Endodermal cell (in vitro differentiated cells): ENCODE results near the gene NXNL1. TPM values are rescaled to one million over a fixed set of nuclear protein-coding genes. Genes with fewer than 3 reads are reported as not detected.
A peak's percentile ranks its signal among the peaks of the same experiment; 100 is the strongest.

ENCODE experiments used
- DNase-seq: peaks from one replicate; pipeline ENCODE4 v3.0.0-alpha.2; 2017
- H3K27ac ChIP-seq: 2 replicates; pipeline ENCODE4 v1.5.1; 2013; ENCODE audit warnings: mild to moderate bottlenecking, low read depth, low read length, moderate library complexity
- H3K27me3 ChIP-seq: 2 replicates; pipeline ENCODE4 v1.6.1; 2013; ENCODE audit warnings: mild to moderate bottlenecking, low read length, moderate library complexity; ENCODE audit not compliant: insufficient read depth, control insufficient read depth, poor library complexity, severe bottlenecking
- H3K36me3 ChIP-seq: 2 replicates; pipeline ENCODE4 v1.7.0; 2013; ENCODE audit warnings: mild to moderate bottlenecking, low read length, moderate library complexity; ENCODE audit not compliant: control insufficient read depth, insufficient read depth
- H3K4me1 ChIP-seq: one replicate; pipeline ENCODE4 v1.7.0; 2013; ENCODE audit warnings: low read length; ENCODE audit not compliant: control insufficient read depth, insufficient read depth
- H3K4me3 ChIP-seq: 2 replicates; pipeline ENCODE4 v1.5.1; 2013; ENCODE audit warnings: mild to moderate bottlenecking, low read length, moderate library complexity
- H3K9ac ChIP-seq: 2 replicates; pipeline ENCODE4 v1.6.1; 2013; ENCODE audit warnings: mild to moderate bottlenecking, low read length, moderate library complexity; ENCODE audit not compliant: poor library complexity, severe bottlenecking; ENCODE audit errors: extremely low read depth
- H3K9me3 ChIP-seq: 2 replicates; pipeline ENCODE4 v1.6.1; 2013; ENCODE audit warnings: mild to moderate bottlenecking, low read length, moderate library complexity; ENCODE audit not compliant: control insufficient read depth
- H3K27ac Mint-ChIP-seq: 2 replicates; pipeline ENCODE4 v1.8.0; 2020; ENCODE audit warnings: mixed read lengths
- H3K27me3 Mint-ChIP-seq: 2 replicates; pipeline ENCODE4 v1.8.0; 2021; ENCODE audit warnings: mild to moderate bottlenecking, mixed read lengths; ENCODE audit not compliant: insufficient read depth
- H3K36me3 Mint-ChIP-seq: 2 replicates; pipeline ENCODE4 v1.8.0; 2020; ENCODE audit warnings: low read depth, mixed read lengths
- H3K4me1 Mint-ChIP-seq: 2 replicates; pipeline ENCODE4 v1.8.0; 2020; ENCODE audit warnings: mixed read lengths
- H3K4me3 Mint-ChIP-seq: 2 replicates; pipeline ENCODE4 v1.8.0; 2020; ENCODE audit warnings: mild to moderate bottlenecking, moderate library complexity, mixed read lengths
- H3K9me3 Mint-ChIP-seq: 2 replicates; pipeline ENCODE4 v1.8.0; 2020; ENCODE audit warnings: mild to moderate bottlenecking, mixed read lengths
- CTCF ChIP-seq: fragments of 200-600 bp; sonication (generic); conservative IDR thresholded peaks from 2 replicates; pipeline ENCODE4 v1.5.0; 2021; ENCODE audit warnings: antibody characterized with exemption, mild to moderate bottlenecking
- WGBS, 2 experiments: methylation state at CpG; one replicate each; pipeline versions ENCODE4 v1.1.5 to v1.1.7; 2013; ENCODE audit warnings: missing lambda C conversion rate in 2 of 2, mixed read lengths in 1 of 2; ENCODE audit not compliant: insufficient coverage in 1 of 2, insufficient read length in 1 of 2; 5-methylcytosine and 5-hydroxymethylcytosine counted together
- total RNA-seq, 2 donors: library from RNA; stranded (reverse); fragmentation: NEBNext Ultra II Directional in 1 of 2; extraction: Animal tissue kit (Norgen Biotek cat#: 25700) in 1 of 2; gene quantifications; 2 replicates in 1 of 2; 3 replicates in 1 of 2; pipeline ENCODE4 v1.2.1, GENCODE V29; 2021

Gene NXNL1
- total RNA-seq, 2 donors from 2014 or later, result not detected

- Histone ChIP-seq H3K36me3 (no peaks in the 10 kb centered on the region), H3K9me3 (no peaks in the 10 kb centered on the region), H3K4me1 (no peaks in the 10 kb centered on the region), H3K9ac (peak overlapping the region; percentile 38), H3K4me3 (peak overlapping the region; percentile 80), H3K27me3 (no peaks in the 10 kb centered on the region), H3K27ac (no peak overlapping the region)
- Mint-ChIP-seq H3K27ac (no peak overlapping the region), H3K36me3 (peaks cover 6% of the 10 kb centered on the region), H3K27me3 (peaks cover 18% of the 10 kb centered on the region), H3K9me3 (no peaks in the 10 kb centered on the region), H3K4me1 (peaks cover 17% of the 10 kb centered on the region), H3K4me3 (peak overlapping the region; percentile 68)
- WGBS, 2 experiments, result 58 to 63% methylated on average over 10 to 12 of the region's 12 CpGs
- DNase-seq, result peak; percentile 68
- no peak for TF ChIP-seq CTCF
Measured at GRCh38 chr19:17471410-17472125, 10.8 kb upstream of the NXNL1 start.

- Mint-ChIP-seq H3K4me1 (peaks cover 21% of the 10 kb centered on the region), H3K4me3 (peak within 1 kb of the TSS; percentile 68), H3K36me3 (peaks cover 6% of the 10 kb centered on the region), H3K27ac (peak within 1 kb of the TSS; percentile 96), H3K9me3 (no peaks in the 10 kb centered on the region), H3K27me3 (peaks cover 18% of the 10 kb centered on the region)
- peak; percentile 100 for DNase-seq
- no peaks in the 10 kb centered on the region for H3K27me3 ChIP-seq
- H3K9me3 ChIP-seq, result no peaks in the 10 kb centered on the region
- 0% methylated on average over 21 to 65 of the region's 67 CpGs for WGBS, 2 experiments
- peak within 1 kb of the TSS; percentile 80 for H3K4me3 ChIP-seq
- peak within 1 kb of the TSS; percentile 52 for H3K9ac ChIP-seq
- H3K27ac ChIP-seq, result peak within 1 kb of the TSS; percentile 66
- no peaks in the 10 kb centered on the region for H3K4me1 ChIP-seq
- H3K36me3 ChIP-seq, result no peaks in the 10 kb centered on the region
- TF ChIP-seq CTCF, result no peak
Measured at GRCh38 chr19:17470068-17470841, 9.5 kb upstream of the NXNL1 start, which contains the start of gene SLC27A1. Gene SLC27A1 (plus strand): TSS chr19:17470524. CDS start chr19:17470541, 17 bp downstream.

- TF ChIP-seq CTCF, result no peak
- Mint-ChIP-seq H3K4me3 (peak overlapping the region; percentile 68), H3K4me1 (peaks cover 21% of the 10 kb centered on the region), H3K36me3 (peaks cover 6% of the 10 kb centered on the region), H3K9me3 (no peaks in the 10 kb centered on the region), H3K27me3 (peaks cover 18% of the 10 kb centered on the region), H3K27ac (peak overlapping the region; percentile 96)
- no peaks in the 10 kb centered on the region for H3K9me3 ChIP-seq
- peak; percentile 99 for DNase-seq
- H3K4me1 ChIP-seq, result no peaks in the 10 kb centered on the region
- H3K4me3 ChIP-seq, result peak overlapping the region; percentile 80
- no peaks in the 10 kb centered on the region for H3K36me3 ChIP-seq
- WGBS, 2 experiments, result 0% methylated on average over 2 to 31 of the region's 31 CpGs
- H3K27ac ChIP-seq, result no peak overlapping the region
- peak overlapping the region; percentile 52 for H3K9ac ChIP-seq
- no peaks in the 10 kb centered on the region for H3K27me3 ChIP-seq
Measured at GRCh38 chr19:17469481-17470067, 8.8 kb upstream of the NXNL1 start.
